Measurements from ENCODE around the gene LCAT.

DNA sequence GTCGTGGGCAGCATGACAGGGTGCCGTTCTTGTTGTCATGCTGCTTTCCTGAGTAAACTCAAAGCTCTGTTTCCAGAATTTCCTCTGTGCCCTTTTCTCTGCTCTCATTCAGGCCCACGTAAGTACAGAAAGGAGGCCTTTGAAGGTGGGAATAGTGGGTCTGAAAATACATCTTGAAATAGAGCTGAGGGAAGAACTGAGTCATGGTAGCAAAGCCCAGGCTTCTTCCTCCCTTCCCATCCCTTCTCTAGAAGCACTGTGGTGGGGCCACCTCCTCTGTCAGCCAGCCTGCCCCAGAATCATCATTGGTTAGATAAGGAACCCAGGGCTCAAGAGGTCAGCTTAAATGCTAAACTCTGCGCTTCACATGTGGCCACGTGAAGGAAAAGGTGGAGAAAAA, 21.7 kb downstream of the LCAT start:
- TF ChIP-seq ASH1L (IDR thresholded peaks at IDR 0.05; ENCODE audit: borderline replicate concordance, low read depth, partially characterized antibody) (no peak), ZBTB1 (CRISPR knock-in tag; IDR thresholded peaks at IDR 0.05; ENCODE audit: borderline replicate concordance, low read depth) (no peak), TRIM24 (IDR thresholded peaks at IDR 0.05) (no peak), ZNF184 (CRISPR knock-in tag; IDR thresholded peaks at IDR 0.05) (no peak), NCOA1 (IDR thresholded peaks at IDR 0.05; ENCODE audit: low read depth) (no peak), CHCHD3 (CRISPR knock-in tag; IDR thresholded peaks at IDR 0.05) (no peak), ZNF316 (IDR thresholded peaks at IDR 0.05) (no peak), CTCF (IDR thresholded peaks at IDR 0.05 in 2 of 3, conservative IDR thresholded peaks at IDR 0.05 in 1 of 3; ENCODE audit: insufficient read depth in 2 of 3, low read depth in 1 of 3, low read length in 3 of 3) (no peak), FOXK2 (conservative IDR thresholded peaks at IDR 0.05 in 1 of 2, IDR thresholded peaks at IDR 0.05 in 1 of 2; ENCODE audit: low read depth in 2 of 2) (no peak), ZNF324 (CRISPR knock-in tag; IDR thresholded peaks at IDR 0.05) (no peak), EP300 (IDR thresholded peaks at IDR 0.05; ENCODE audit: low read length) (no peak), ETV6 (IDR thresholded peaks at IDR 0.05; ENCODE audit: borderline replicate concordance in 1 of 2, low read depth in 2 of 2, low read length in 1 of 2) (no peak), ETV6 (CRISPR knock-in tag; IDR thresholded peaks at IDR 0.05; ENCODE audit: borderline replicate concordance) (no peak), ARNT (IDR thresholded peaks at IDR 0.05) (no peak)
- TF ChIP-seq, protein P1, sequence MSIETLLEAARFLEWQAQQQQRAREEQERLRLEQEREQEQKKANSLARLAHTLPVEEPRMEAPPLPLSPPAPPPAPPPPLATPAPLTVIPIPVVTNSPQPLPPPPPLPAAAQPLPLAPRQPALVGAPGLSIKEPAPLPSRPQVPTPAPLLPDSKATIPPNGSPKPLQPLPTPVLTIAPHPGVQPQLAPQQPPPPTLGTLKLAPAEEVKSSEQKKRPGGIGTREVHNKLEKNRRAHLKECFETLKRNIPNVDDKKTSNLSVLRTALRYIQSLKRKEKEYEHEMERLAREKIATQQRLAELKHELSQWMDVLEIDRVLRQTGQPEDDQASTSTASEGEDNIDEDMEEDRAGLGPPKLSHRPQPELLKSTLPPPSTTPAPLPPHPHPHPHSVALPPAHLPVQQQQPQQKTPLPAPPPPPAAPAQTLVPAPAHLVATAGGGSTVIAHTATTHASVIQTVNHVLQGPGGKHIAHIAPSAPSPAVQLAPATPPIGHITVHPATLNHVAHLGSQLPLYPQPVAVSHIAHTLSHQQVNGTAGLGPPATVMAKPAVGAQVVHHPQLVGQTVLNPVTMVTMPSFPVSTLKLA (conservative IDR thresholded peaks at IDR 0.05), result peak in 1 of 2 experiments; percentile 24; a peak in 1 of 4 replicates
